DOHH2 (cell line): Measurements from ENCODE around the gene DYNC1I1.

Experiments
- H3F3A ChIP-seq: fragments of 200-600 bp; sonication (generic), shearing (Covaris generic); 2 replicates; pipeline ENCODE4 v1.6.0; 2016; ENCODE audit warnings: antibody characterized with exemption, mild to moderate bottlenecking; ENCODE audit not compliant: control insufficient read depth, insufficient read depth
- H3K27ac ChIP-seq: fragments of 200-600 bp; sonication (generic); 2 replicates; pipeline ENCODE4 v1.5.1; 2014; ENCODE audit warnings: low read depth, mild to moderate bottlenecking, low read length, moderate library complexity
- H3K27me3 ChIP-seq: fragments of 200-600 bp; sonication (generic); 2 replicates; pipeline ENCODE4 v1.6.1; 2014; ENCODE audit warnings: mild to moderate bottlenecking, low read length, mixed read lengths; ENCODE audit not compliant: control insufficient read depth
- H3K36me3 ChIP-seq: fragments of 200-600 bp; sonication (generic); 2 replicates; pipeline ENCODE4 v1.6.1; 2014; ENCODE audit warnings: mild to moderate bottlenecking, low read length, moderate library complexity, mixed read lengths; ENCODE audit not compliant: control insufficient read depth
- H3K4me1 ChIP-seq: fragments of 200-600 bp; sonication (generic); 2 replicates; pipeline ENCODE4 v1.6.1; 2014; ENCODE audit warnings: mild to moderate bottlenecking, low read length, mixed read lengths; ENCODE audit not compliant: control insufficient read depth
- H3K4me2 ChIP-seq: fragments of 200-600 bp; sonication (generic); 2 replicates; pipeline ENCODE4 v1.6.0; 2014; ENCODE audit warnings: mild to moderate bottlenecking, low read length, moderate library complexity
- H3K4me3 ChIP-seq: fragments of 200-600 bp; sonication (generic); 2 replicates; pipeline ENCODE4 v1.5.1; 2014; ENCODE audit warnings: mild to moderate bottlenecking, low read length, mixed read lengths
- H3K79me2 ChIP-seq: fragments of 200-600 bp; sonication (generic); 2 replicates; pipeline ENCODE4 v1.6.1; 2014; ENCODE audit warnings: mild to moderate bottlenecking, low read length, mixed read lengths; ENCODE audit not compliant: control insufficient read depth
- H3K9me2 ChIP-seq: fragments of 200-600 bp; sonication (generic); replicated peaks from 2 replicates; pipeline ENCODE4 v1.6.1; 2014; ENCODE audit warnings: mild to moderate bottlenecking, low read length, mixed read lengths; ENCODE audit not compliant: control insufficient read depth
- H3K9me3 ChIP-seq: fragments of 200-600 bp; sonication (generic); 2 replicates; pipeline ENCODE4 v1.6.1; 2014; ENCODE audit warnings: antibody characterized with exemption, low read length, mixed read lengths; ENCODE audit not compliant: control insufficient read depth, insufficient read depth
- H4K20me1 ChIP-seq: fragments of 200-600 bp; sonication (generic); 2 replicates; pipeline ENCODE4 v1.6.0; 2014; ENCODE audit warnings: low read depth, mild to moderate bottlenecking, antibody characterized with exemption, low read length, moderate library complexity; ENCODE audit not compliant: control insufficient read depth, insufficient read depth
- CTCF ChIP-seq: fragments of 200-600 bp; sonication (generic); IDR thresholded peaks from one replicate; pipeline ENCODE4 v1.5.1; 2014; ENCODE audit warnings: antibody characterized with exemption, mild to moderate bottlenecking, low read depth, low read length; ENCODE audit not compliant: poor library complexity, severe bottlenecking
- EZH2phosphoT487 ChIP-seq: fragments of 200-600 bp; sonication (generic); IDR thresholded peaks from 2 replicates; pipeline ENCODE4 v1.6.1; 2017; ENCODE audit warnings: borderline replicate concordance, mild to moderate bottlenecking, antibody characterized with exemption, low read length, moderate library complexity, mixed read lengths

DYNC1I1 gene

GRCh38 chr7:96067321-96067720 lies 295.0 kb downstream of the DYNC1I1 start:
- Histone ChIP-seq H3K4me1 (no peaks in the 10 kb centered on the region), H3K4me2 (no peak overlapping the region), H4K20me1 (no peaks in the 10 kb centered on the region), H3F3A (no peaks in the 10 kb centered on the region), H3K36me3 (no peaks in the 10 kb centered on the region), H3K27me3 (0 out of 2 replicates have a peak, but pooled peaks cover 5% of the 10 kb centered on the region), H3K79me2 (no peaks in the 10 kb centered on the region), H3K9me3 (no peaks in the 10 kb centered on the region), H3K4me3 (no peak overlapping the region), H3K9me2 (no peaks in the 10 kb centered on the region), H3K27ac (no peak overlapping the region)
- TF ChIP-seq EZH2phosphoT487 (no peak), CTCF (no peak)

- no peak for TF ChIP-seq EZH2phosphoT487
- no peak for TF ChIP-seq CTCF
- Histone ChIP-seq H3K27me3 (0 out of 2 replicates have a peak, but pooled peaks cover 5% of the 10 kb centered on the region), H4K20me1 (no peaks in the 10 kb centered on the region), H3K4me1 (no peaks in the 10 kb centered on the region), H3K9me3 (no peaks in the 10 kb centered on the region), H3K4me2 (no peak overlapping the region), H3K79me2 (no peaks in the 10 kb centered on the region), H3K36me3 (no peaks in the 10 kb centered on the region), H3K27ac (no peak overlapping the region), H3K9me2 (no peaks in the 10 kb centered on the region), H3K4me3 (no peak overlapping the region), H3F3A (no peaks in the 10 kb centered on the region)
Measured at GRCh38 chr7:96069401-96069800, 297.0 kb downstream of the DYNC1I1 start.

GRCh38 chr7:96074871-96075270 lies 302.5 kb downstream of the DYNC1I1 start:
- no peak overlapping the region; the same call in 1 of the 2 replicates for H3K4me2 ChIP-seq
- no peaks in the 10 kb centered on the region for H3F3A ChIP-seq
- H3K9me3 ChIP-seq, result no peaks in the 10 kb centered on the region
- no peak overlapping the region for H3K4me3 ChIP-seq
- no peaks in the 10 kb centered on the region for H3K79me2 ChIP-seq
- peaks cover 26% of the 10 kb centered on the region for H3K27me3 ChIP-seq
- peaks cover 10% of the 10 kb centered on the region for H3K4me1 ChIP-seq
- H4K20me1 ChIP-seq, result no peaks in the 10 kb centered on the region
- TF ChIP-seq EZH2phosphoT487, result no peak
- no peak for TF ChIP-seq CTCF
- H3K27ac ChIP-seq, result no peak overlapping the region
- no peaks in the 10 kb centered on the region for H3K36me3 ChIP-seq
- H3K9me2 ChIP-seq, result no peaks in the 10 kb centered on the region
